ENCODE data around the gene TUBGCP3. TPM values are rescaled to one million over a fixed set of nuclear protein-coding genes. Genes with fewer than 3 reads are reported as not detected.

Gene TUBGCP3
- total RNA-seq, 1 donor from 2014 or later, result 14.0 TPM

DNA sequence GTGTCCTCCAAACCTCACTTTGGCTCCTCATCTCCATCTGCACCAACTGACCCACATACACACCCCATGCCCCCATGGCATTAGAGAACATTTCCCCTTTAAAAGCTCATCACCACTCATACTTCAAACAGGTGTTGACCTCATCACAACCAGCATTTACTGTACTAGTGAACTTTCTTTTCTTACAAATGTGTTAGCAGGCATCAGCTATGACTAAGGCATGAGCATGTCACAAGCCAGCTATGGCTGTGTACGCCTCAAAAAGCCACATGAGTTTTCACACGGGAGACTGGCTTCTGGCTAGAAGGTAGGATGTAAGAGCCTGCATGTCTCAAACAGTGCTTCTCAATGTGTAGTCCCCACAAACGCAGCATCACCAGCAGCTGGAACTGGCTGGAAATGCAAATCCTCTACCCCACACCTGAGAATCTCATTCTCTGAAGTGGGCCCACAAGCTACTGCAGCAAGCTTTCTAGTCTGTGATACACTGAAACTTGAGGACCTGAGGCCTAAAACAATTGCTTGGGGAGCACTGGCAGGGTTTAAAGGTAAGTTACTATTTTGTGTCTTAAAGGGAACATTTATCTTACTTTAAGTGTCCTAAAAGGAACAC, 66.8 kb downstream of the TUBGCP3 start:
- no peak overlapping the region for H3K4me2 ChIP-seq (ENCODE audit: low read length)
- Mint-ChIP-seq H3K27ac (ENCODE audit: unreplicated experiment) (no peak overlapping the region), H3K9me3 (ENCODE audit: unreplicated experiment) (no peaks in the 10 kb centered on the region), H3K27me3 (ENCODE audit: low read depth, unreplicated experiment) (no peaks in the 10 kb centered on the region), H3K4me1 (ENCODE audit: low read depth, unreplicated experiment) (no peaks in the 10 kb centered on the region), H3K36me3 (ENCODE audit: low read depth, unreplicated experiment) (no peaks in the 10 kb centered on the region), H3K4me3 (ENCODE audit: unreplicated experiment) (no peak overlapping the region)
- no peaks in the 10 kb centered on the region for H3K27me3 ChIP-seq (ENCODE audit: insufficient read depth, low read length)
- H2AFZ ChIP-seq (ENCODE audit: low read depth, low read length), result no peak overlapping the region
- no peaks in the 10 kb centered on the region for H3K9me3 ChIP-seq (ENCODE audit: insufficient read depth, low read depth, low read length)
- no peak overlapping the region for H3K4me3 ChIP-seq (ENCODE audit: insufficient read depth, low read depth, low read length)
- H3K4me1 ChIP-seq (ENCODE audit: insufficient read depth, low read length), result no peaks in the 10 kb centered on the region
- TF ChIP-seq EZH2 (IDR thresholded peaks at IDR 0.05; ENCODE audit: insufficient read depth, low read length), result no peak
- TF ChIP-seq, protein P1, sequence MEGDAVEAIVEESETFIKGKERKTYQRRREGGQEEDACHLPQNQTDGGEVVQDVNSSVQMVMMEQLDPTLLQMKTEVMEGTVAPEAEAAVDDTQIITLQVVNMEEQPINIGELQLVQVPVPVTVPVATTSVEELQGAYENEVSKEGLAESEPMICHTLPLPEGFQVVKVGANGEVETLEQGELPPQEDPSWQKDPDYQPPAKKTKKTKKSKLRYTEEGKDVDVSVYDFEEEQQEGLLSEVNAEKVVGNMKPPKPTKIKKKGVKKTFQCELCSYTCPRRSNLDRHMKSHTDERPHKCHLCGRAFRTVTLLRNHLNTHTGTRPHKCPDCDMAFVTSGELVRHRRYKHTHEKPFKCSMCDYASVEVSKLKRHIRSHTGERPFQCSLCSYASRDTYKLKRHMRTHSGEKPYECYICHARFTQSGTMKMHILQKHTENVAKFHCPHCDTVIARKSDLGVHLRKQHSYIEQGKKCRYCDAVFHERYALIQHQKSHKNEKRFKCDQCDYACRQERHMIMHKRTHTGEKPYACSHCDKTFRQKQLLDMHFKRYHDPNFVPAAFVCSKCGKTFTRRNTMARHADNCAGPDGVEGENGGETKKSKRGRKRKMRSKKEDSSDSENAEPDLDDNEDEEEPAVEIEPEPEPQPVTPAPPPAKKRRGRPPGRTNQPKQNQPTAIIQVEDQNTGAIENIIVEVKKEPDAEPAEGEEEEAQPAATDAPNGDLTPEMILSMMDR (IDR thresholded peaks at IDR 0.05; ENCODE audit: insufficient read depth, low read depth, low read length), result no peak
- peaks cover 3% of the 10 kb centered on the region for H3K79me2 ChIP-seq (ENCODE audit: insufficient read depth, low read length)
- H4K20me1 ChIP-seq (ENCODE audit: insufficient read depth, low read length), result peaks cover 3% of the 10 kb centered on the region
- no peak overlapping the region for H3K9ac ChIP-seq (ENCODE audit: low read length)
- no peak overlapping the region for H3K27ac ChIP-seq (ENCODE audit: low read depth, low read length)
- FAIRE-seq, result no peak
- peaks cover 2% of the 10 kb centered on the region for H3K36me3 ChIP-seq (ENCODE audit: insufficient read depth, low read length)
- no peak for DNase-seq (ENCODE audit: low read depth)

- H3K79me2 ChIP-seq (ENCODE audit: insufficient read depth, low read length), result no peaks in the 10 kb centered on the region
- H4K20me1 ChIP-seq (ENCODE audit: insufficient read depth, low read length), result no peaks in the 10 kb centered on the region
- H2AFZ ChIP-seq (ENCODE audit: low read depth, low read length), result no peak overlapping the region
- no peaks in the 10 kb centered on the region for H3K27me3 ChIP-seq (ENCODE audit: insufficient read depth, low read length)
- H3K27ac Mint-ChIP-seq (ENCODE audit: unreplicated experiment), result no peak overlapping the region
- peaks cover 3% of the 10 kb centered on the region for H3K36me3 Mint-ChIP-seq (ENCODE audit: low read depth, unreplicated experiment)
- H3K4me2 ChIP-seq (ENCODE audit: low read length), result no peak overlapping the region
- no peaks in the 10 kb centered on the region for H3K4me1 Mint-ChIP-seq (ENCODE audit: low read depth, unreplicated experiment)
- no peak for DNase-seq (ENCODE audit: low read depth)
- no peak overlapping the region for H3K4me3 Mint-ChIP-seq (ENCODE audit: unreplicated experiment)
- H3K4me3 ChIP-seq (ENCODE audit: insufficient read depth, low read depth, low read length), result no peak overlapping the region
- H3K9me3 ChIP-seq (ENCODE audit: insufficient read depth, low read depth, low read length), result no peaks in the 10 kb centered on the region
- no peaks in the 10 kb centered on the region for H3K9me3 Mint-ChIP-seq (ENCODE audit: unreplicated experiment)
- TF ChIP-seq, protein P1 (IDR thresholded peaks at IDR 0.05; ENCODE audit: insufficient read depth, low read depth, low read length), result no peak
- TF ChIP-seq EZH2 (IDR thresholded peaks at IDR 0.05; ENCODE audit: insufficient read depth, low read length), result no peak
- H3K27me3 Mint-ChIP-seq (ENCODE audit: low read depth, unreplicated experiment), result no peaks in the 10 kb centered on the region
- H3K9ac ChIP-seq (ENCODE audit: low read length), result no peak overlapping the region
- H3K36me3 ChIP-seq (ENCODE audit: insufficient read depth, low read length), result peaks cover 6% of the 10 kb centered on the region
- FAIRE-seq, result no peak
- H3K27ac ChIP-seq (ENCODE audit: low read depth, low read length), result no peak overlapping the region
- no peaks in the 10 kb centered on the region for H3K4me1 ChIP-seq (ENCODE audit: insufficient read depth, low read length)
Observed at GRCh38 chr13:112519517-112520060, 68.4 kb downstream of the TUBGCP3 start.

DNA sequence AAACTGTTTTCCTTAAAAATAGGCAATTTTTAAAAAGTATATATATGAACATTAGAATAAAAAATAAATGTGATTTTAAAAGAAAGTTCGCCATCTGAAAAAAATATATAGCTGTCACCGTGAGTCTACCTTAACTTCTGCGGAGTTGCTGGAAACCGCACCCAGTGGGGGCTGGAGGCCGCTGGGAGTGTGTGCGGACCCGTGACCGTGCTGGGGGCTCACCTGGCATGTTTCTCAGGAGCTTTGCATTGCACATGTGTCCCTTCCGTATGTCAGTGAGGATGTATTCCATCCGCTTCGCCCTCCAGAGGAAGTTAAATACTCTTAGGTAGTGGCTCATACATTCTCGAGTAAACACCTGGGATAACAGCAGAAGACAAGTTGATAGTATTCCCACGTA, 71.7 kb downstream of the TUBGCP3 start:
- H3K4me3 Mint-ChIP-seq (ENCODE audit: unreplicated experiment), result no peak overlapping the region
- no peaks in the 10 kb centered on the region for H3K9me3 ChIP-seq (ENCODE audit: insufficient read depth, low read depth, low read length)

More for the DNA sequence above, 71.7 kb downstream of the TUBGCP3 start:
- Mint-ChIP-seq H3K27ac (ENCODE audit: unreplicated experiment) (no peak overlapping the region), H3K27me3 (ENCODE audit: low read depth, unreplicated experiment) (no peaks in the 10 kb centered on the region), H3K36me3 (ENCODE audit: low read depth, unreplicated experiment) (peaks cover 3% of the 10 kb centered on the region), H3K9me3 (ENCODE audit: unreplicated experiment) (no peaks in the 10 kb centered on the region), H3K4me1 (ENCODE audit: low read depth, unreplicated experiment) (peaks cover 4% of the 10 kb centered on the region)
- Histone ChIP-seq H3K9ac (ENCODE audit: low read length) (no peak overlapping the region), H3K27me3 (ENCODE audit: insufficient read depth, low read length) (no peaks in the 10 kb centered on the region), H3K4me2 (ENCODE audit: low read length) (no peak overlapping the region), H4K20me1 (ENCODE audit: insufficient read depth, low read length) (no peaks in the 10 kb centered on the region), H3K4me1 (ENCODE audit: insufficient read depth, low read length) (no peaks in the 10 kb centered on the region), H2AFZ (ENCODE audit: low read depth, low read length) (no peak overlapping the region), H3K79me2 (ENCODE audit: insufficient read depth, low read length) (no peaks in the 10 kb centered on the region), H3K4me3 (ENCODE audit: insufficient read depth, low read depth, low read length) (no peak overlapping the region), H3K27ac (ENCODE audit: low read depth, low read length) (no peak overlapping the region), H3K36me3 (ENCODE audit: insufficient read depth, low read length) (peaks cover 6% of the 10 kb centered on the region)
- no peak for DNase-seq (ENCODE audit: low read depth)
- TF ChIP-seq EZH2 (IDR thresholded peaks at IDR 0.05; ENCODE audit: insufficient read depth, low read length), result no peak
- TF ChIP-seq, protein P1 (IDR thresholded peaks at IDR 0.05; ENCODE audit: insufficient read depth, low read depth, low read length), result no peak
- no peak for FAIRE-seq
